DOHH2 (cell line): ENCODE measurements around the gene F10.

Experiments
- H3F3A ChIP-seq: fragments of 200-600 bp; sonication (generic), shearing (Covaris generic); 2 replicates; pipeline ENCODE4 v1.6.0; 2016; ENCODE audit warnings: antibody characterized with exemption, mild to moderate bottlenecking; ENCODE audit not compliant: control insufficient read depth, insufficient read depth
- H3K27ac ChIP-seq: fragments of 200-600 bp; sonication (generic); 2 replicates; pipeline ENCODE4 v1.5.1; 2014; ENCODE audit warnings: low read depth, mild to moderate bottlenecking, low read length, moderate library complexity
- H3K27me3 ChIP-seq: fragments of 200-600 bp; sonication (generic); 2 replicates; pipeline ENCODE4 v1.6.1; 2014; ENCODE audit warnings: mild to moderate bottlenecking, low read length, mixed read lengths; ENCODE audit not compliant: control insufficient read depth
- H3K36me3 ChIP-seq: fragments of 200-600 bp; sonication (generic); 2 replicates; pipeline ENCODE4 v1.6.1; 2014; ENCODE audit warnings: mild to moderate bottlenecking, low read length, moderate library complexity, mixed read lengths; ENCODE audit not compliant: control insufficient read depth
- H3K4me1 ChIP-seq: fragments of 200-600 bp; sonication (generic); 2 replicates; pipeline ENCODE4 v1.6.1; 2014; ENCODE audit warnings: mild to moderate bottlenecking, low read length, mixed read lengths; ENCODE audit not compliant: control insufficient read depth
- H3K4me2 ChIP-seq: fragments of 200-600 bp; sonication (generic); 2 replicates; pipeline ENCODE4 v1.6.0; 2014; ENCODE audit warnings: mild to moderate bottlenecking, low read length, moderate library complexity
- H3K4me3 ChIP-seq: fragments of 200-600 bp; sonication (generic); 2 replicates; pipeline ENCODE4 v1.5.1; 2014; ENCODE audit warnings: mild to moderate bottlenecking, low read length, mixed read lengths
- H3K79me2 ChIP-seq: fragments of 200-600 bp; sonication (generic); 2 replicates; pipeline ENCODE4 v1.6.1; 2014; ENCODE audit warnings: mild to moderate bottlenecking, low read length, mixed read lengths; ENCODE audit not compliant: control insufficient read depth
- H3K9me2 ChIP-seq: fragments of 200-600 bp; sonication (generic); replicated peaks from 2 replicates; pipeline ENCODE4 v1.6.1; 2014; ENCODE audit warnings: mild to moderate bottlenecking, low read length, mixed read lengths; ENCODE audit not compliant: control insufficient read depth
- H3K9me3 ChIP-seq: fragments of 200-600 bp; sonication (generic); 2 replicates; pipeline ENCODE4 v1.6.1; 2014; ENCODE audit warnings: antibody characterized with exemption, low read length, mixed read lengths; ENCODE audit not compliant: control insufficient read depth, insufficient read depth
- H4K20me1 ChIP-seq: fragments of 200-600 bp; sonication (generic); 2 replicates; pipeline ENCODE4 v1.6.0; 2014; ENCODE audit warnings: low read depth, mild to moderate bottlenecking, antibody characterized with exemption, low read length, moderate library complexity; ENCODE audit not compliant: control insufficient read depth, insufficient read depth
- EZH2phosphoT487 ChIP-seq: fragments of 200-600 bp; sonication (generic); IDR thresholded peaks from 2 replicates; pipeline ENCODE4 v1.6.1; 2017; ENCODE audit warnings: borderline replicate concordance, mild to moderate bottlenecking, antibody characterized with exemption, low read length, moderate library complexity, mixed read lengths
- TF ChIP-seq, protein P1 (sequence below): fragments of 200-600 bp; sonication (generic); IDR thresholded peaks from one replicate; pipeline ENCODE4 v1.5.1; 2014; ENCODE audit warnings: antibody characterized with exemption, mild to moderate bottlenecking, low read depth, low read length; ENCODE audit not compliant: poor library complexity, severe bottlenecking

The F10 gene

DNA sequence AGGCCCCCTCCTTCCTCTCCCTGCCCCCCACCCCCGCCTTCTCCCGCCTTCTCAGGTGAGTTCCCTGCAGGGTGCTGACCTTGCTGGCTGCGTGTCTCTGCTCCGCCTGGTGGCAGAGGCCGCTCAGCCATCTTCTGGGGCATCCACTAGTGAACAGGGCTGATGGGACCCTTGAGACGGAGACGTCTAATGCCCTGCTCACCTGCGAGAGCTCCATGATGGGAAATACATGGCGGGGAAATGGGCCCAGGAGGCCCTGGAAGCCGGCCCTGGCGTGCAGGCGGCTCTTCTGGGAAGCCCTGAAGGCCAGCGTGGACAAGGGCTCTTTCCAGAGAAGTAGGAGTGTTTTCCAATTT, 32.2 kb upstream of the F10 start:
- Histone ChIP-seq H3K79me2 (no peaks in the 10 kb centered on the region), H3K36me3 (no peaks in the 10 kb centered on the region), H3K27me3 (no peaks in the 10 kb centered on the region), H3F3A (no peaks in the 10 kb centered on the region), H4K20me1 (no peaks in the 10 kb centered on the region), H3K4me2 (no peak overlapping the region), H3K27ac (no peak overlapping the region), H3K9me2 (no peaks in the 10 kb centered on the region), H3K4me3 (no peak overlapping the region), H3K9me3 (no peaks in the 10 kb centered on the region), H3K4me1 (no peaks in the 10 kb centered on the region)
- TF ChIP-seq EZH2phosphoT487: no peak
- TF ChIP-seq, protein P1, sequence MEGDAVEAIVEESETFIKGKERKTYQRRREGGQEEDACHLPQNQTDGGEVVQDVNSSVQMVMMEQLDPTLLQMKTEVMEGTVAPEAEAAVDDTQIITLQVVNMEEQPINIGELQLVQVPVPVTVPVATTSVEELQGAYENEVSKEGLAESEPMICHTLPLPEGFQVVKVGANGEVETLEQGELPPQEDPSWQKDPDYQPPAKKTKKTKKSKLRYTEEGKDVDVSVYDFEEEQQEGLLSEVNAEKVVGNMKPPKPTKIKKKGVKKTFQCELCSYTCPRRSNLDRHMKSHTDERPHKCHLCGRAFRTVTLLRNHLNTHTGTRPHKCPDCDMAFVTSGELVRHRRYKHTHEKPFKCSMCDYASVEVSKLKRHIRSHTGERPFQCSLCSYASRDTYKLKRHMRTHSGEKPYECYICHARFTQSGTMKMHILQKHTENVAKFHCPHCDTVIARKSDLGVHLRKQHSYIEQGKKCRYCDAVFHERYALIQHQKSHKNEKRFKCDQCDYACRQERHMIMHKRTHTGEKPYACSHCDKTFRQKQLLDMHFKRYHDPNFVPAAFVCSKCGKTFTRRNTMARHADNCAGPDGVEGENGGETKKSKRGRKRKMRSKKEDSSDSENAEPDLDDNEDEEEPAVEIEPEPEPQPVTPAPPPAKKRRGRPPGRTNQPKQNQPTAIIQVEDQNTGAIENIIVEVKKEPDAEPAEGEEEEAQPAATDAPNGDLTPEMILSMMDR: no peak

DNA sequence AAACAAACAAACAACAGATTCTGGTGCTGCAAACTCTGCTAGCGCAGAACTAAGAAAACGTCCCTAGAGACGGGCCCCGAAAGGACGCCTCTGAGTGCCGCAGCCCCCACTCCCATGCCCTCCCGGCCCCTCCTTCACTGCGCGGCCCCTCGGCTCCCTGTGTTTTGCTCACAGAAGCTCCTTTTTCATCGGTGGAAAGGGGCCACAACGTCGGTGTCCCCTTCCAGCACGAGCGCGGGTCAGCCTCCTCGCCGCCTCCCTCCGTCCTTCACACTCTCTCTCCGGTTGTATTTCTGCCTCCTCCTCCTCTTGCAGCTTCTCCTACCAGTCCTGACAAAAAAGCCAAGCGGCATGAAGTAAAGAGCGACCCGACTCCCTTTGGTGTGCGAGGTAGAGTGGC, 31.8 kb upstream of the F10 start:
- no peak for TF ChIP-seq EZH2phosphoT487
- TF ChIP-seq, protein P1: no peak
- H3K36me3 ChIP-seq: no peaks in the 10 kb centered on the region
- H3K27me3 ChIP-seq: no peaks in the 10 kb centered on the region
- no peaks in the 10 kb centered on the region for H3K9me3 ChIP-seq
- no peak overlapping the region for H3K27ac ChIP-seq
- no peak overlapping the region for H3K4me2 ChIP-seq
- no peaks in the 10 kb centered on the region for H4K20me1 ChIP-seq
- H3K79me2 ChIP-seq: no peaks in the 10 kb centered on the region
- no peak overlapping the region for H3K4me3 ChIP-seq
- no peaks in the 10 kb centered on the region for H3K4me1 ChIP-seq
- H3K9me2 ChIP-seq: no peaks in the 10 kb centered on the region
- no peaks in the 10 kb centered on the region for H3F3A ChIP-seq

DNA sequence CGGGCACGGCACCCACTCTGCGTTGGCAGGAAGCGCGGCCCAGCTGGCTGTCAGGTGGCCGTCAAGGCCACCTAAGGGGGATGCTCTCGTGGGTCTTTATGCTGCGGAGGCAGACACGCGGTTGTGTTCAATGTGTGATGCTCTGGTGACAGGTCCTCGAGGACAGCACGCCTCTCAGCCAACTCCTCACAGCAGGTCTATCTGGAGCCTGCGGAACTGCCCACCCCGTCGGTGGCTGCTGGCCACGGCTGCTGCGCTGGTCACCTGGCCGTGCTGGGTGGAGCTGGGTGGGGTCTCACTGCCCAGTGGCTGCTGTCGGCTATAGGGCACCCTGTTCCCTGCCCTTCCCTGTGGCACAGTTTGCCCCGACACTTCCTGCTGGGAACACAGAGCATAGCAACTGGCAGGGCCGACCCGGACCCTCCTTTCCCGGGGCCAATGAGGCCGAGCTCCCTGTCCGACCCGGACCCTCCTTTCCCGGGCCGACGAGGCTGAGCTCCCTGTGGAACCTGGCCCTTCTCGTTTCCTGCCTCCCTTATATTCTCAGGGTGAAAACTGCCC, 31.3 kb upstream of the F10 start:
- no peak for TF ChIP-seq EZH2phosphoT487
- TF ChIP-seq, protein P1: no peak
- no peak overlapping the region for H3K4me2 ChIP-seq
- H3K9me3 ChIP-seq: no peaks in the 10 kb centered on the region
- H3K27me3 ChIP-seq: no peaks in the 10 kb centered on the region
- H3K79me2 ChIP-seq: no peaks in the 10 kb centered on the region
- no peak overlapping the region for H3K27ac ChIP-seq
- no peaks in the 10 kb centered on the region for H4K20me1 ChIP-seq
- H3F3A ChIP-seq: no peaks in the 10 kb centered on the region
- no peaks in the 10 kb centered on the region for H3K9me2 ChIP-seq
- H3K36me3 ChIP-seq: no peaks in the 10 kb centered on the region
- H3K4me1 ChIP-seq: no peaks in the 10 kb centered on the region
- no peak overlapping the region for H3K4me3 ChIP-seq
